ENCODE measurements around the gene MAU2. TPM values are rescaled to one million over a fixed set of nuclear protein-coding genes. Genes with fewer than 3 reads are reported as not detected.

Gene MAU2
- total and polyA plus RNA-seq, 10 of the 15 experiments (the other 5 are each of a cell fraction or from before 2014, with no cell fraction given): 1.8 to 47.2 (median 22.1) TPM

DNA sequence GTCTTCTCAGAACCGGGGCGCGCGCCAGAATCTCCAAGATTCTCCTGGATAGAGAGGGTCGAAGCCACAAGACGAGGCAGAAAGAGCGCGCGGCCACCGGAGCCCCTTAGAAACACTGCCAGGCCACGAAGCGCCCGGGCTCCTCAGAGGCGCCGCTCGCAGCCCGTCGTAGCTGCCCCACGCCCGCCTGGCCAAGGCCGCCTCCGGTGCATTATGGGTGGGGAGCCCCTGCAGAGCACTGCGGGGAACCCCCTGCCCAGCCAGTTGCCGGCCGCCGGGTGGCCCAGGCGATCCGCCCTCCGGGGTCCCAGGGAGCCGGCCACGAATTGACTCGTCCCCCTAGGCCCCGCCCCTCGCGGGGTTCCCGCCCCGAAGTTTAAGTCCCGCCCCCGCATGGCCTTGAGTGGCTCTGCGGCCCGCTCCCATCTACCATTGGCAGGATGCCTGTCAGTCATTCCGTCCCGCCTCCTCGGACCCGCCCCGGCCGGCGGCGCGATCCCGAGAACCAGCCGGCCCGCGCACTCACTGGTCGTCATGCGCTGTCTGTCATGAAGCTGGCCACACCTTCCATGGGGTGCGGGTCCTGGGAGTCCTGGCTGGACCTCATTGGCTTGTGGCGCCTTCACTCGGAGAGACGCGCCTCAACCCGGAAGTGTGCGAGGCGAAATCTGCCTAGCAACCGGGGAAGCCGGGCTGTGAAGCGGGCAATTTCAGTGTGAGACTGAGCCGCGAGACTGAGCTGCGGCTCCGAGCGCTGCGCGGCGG lies 64.7 kb downstream of the MAU2 start (continued):
- TF ChIP-seq POLR2AphosphoS5 (IDR thresholded peaks at IDR 0.05; ENCODE audit: low read length): peak; percentile 64
- TF ChIP-seq NFYA (IDR thresholded peaks at IDR 0.05; ENCODE audit: borderline replicate concordance, low read depth, low read length): peak; percentile 51; the same call in 1 of the 2 replicates
- TF ChIP-seq ZNF274 (IDR thresholded peaks at IDR 0.05; ENCODE audit: insufficient read depth, insufficient read length): no peak
- TF ChIP-seq, protein P1, sequence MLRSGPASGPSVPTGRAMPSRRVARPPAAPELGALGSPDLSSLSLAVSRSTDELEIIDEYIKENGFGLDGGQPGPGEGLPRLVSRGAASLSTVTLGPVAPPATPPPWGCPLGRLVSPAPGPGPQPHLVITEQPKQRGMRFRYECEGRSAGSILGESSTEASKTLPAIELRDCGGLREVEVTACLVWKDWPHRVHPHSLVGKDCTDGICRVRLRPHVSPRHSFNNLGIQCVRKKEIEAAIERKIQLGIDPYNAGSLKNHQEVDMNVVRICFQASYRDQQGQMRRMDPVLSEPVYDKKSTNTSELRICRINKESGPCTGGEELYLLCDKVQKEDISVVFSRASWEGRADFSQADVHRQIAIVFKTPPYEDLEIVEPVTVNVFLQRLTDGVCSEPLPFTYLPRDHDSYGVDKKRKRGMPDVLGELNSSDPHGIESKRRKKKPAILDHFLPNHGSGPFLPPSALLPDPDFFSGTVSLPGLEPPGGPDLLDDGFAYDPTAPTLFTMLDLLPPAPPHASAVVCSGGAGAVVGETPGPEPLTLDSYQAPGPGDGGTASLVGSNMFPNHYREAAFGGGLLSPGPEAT (IDR thresholded peaks at IDR 0.05; ENCODE audit: low read depth): no peak
- no peak for TF ChIP-seq SIX5 (IDR thresholded peaks at IDR 0.05; ENCODE audit: low read depth, low read length, severe bottlenecking)
- TF ChIP-seq RELA (IDR thresholded peaks at IDR 0.05; ENCODE audit: borderline replicate concordance, partially characterized antibody): peak; percentile 28
- TF ChIP-seq CHD1 (IDR thresholded peaks at IDR 0.05; ENCODE audit: low read depth, low read length): no peak
- no peak for TF ChIP-seq EED (IDR thresholded peaks at IDR 0.05; ENCODE audit: low read depth)
- peak; percentile 85 for TF ChIP-seq FOS (IDR thresholded peaks at IDR 0.05; ENCODE audit: borderline replicate concordance, extremely low read depth, insufficient read length)
- TF ChIP-seq, protein P2, sequence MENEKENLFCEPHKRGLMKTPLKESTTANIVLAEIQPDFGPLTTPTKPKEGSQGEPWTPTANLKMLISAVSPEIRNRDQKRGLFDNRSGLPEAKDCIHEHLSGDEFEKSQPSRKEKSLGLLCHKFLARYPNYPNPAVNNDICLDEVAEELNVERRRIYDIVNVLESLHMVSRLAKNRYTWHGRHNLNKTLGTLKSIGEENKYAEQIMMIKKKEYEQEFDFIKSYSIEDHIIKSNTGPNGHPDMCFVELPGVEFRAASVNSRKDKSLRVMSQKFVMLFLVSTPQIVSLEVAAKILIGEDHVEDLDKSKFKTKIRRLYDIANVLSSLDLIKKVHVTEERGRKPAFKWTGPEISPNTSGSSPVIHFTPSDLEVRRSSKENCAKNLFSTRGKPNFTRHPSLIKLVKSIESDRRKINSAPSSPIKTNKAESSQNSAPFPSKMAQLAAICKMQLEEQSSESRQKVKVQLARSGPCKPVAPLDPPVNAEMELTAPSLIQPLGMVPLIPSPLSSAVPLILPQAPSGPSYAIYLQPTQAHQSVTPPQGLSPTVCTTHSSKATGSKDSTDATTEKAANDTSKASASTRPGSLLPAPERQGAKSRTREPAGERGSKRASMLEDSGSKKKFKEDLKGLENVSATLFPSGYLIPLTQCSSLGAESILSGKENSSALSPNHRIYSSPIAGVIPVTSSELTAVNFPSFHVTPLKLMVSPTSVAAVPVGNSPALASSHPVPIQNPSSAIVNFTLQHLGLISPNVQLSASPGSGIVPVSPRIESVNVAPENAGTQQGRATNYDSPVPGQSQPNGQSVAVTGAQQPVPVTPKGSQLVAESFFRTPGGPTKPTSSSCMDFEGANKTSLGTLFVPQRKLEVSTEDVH (IDR thresholded peaks at IDR 0.05; ENCODE audit: low read depth, partially characterized antibody): no peak
- peak; percentile 90 for TF ChIP-seq CREM (IDR thresholded peaks at IDR 0.05; ENCODE audit: low read depth)
- TF ChIP-seq MTA2 (IDR thresholded peaks at IDR 0.05; ENCODE audit: low read depth): no peak
- TF ChIP-seq, protein P3, sequence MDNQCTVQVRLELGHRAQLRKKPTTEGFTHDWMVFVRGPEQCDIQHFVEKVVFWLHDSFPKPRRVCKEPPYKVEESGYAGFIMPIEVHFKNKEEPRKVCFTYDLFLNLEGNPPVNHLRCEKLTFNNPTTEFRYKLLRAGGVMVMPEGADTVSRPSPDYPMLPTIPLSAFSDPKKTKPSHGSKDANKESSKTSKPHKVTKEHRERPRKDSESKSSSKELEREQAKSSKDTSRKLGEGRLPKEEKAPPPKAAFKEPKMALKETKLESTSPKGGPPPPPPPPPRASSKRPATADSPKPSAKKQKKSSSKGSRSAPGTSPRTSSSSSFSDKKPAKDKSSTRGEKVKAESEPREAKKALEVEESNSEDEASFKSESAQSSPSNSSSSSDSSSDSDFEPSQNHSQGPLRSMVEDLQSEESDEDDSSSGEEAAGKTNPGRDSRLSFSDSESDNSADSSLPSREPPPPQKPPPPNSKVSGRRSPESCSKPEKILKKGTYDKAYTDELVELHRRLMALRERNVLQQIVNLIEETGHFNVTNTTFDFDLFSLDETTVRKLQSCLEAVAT (IDR thresholded peaks at IDR 0.05): no peak
- no peak for TF ChIP-seq ESRRA (IDR thresholded peaks at IDR 0.05; ENCODE audit: low read length)
- TF ChIP-seq SMAD1 (IDR thresholded peaks at IDR 0.05; ENCODE audit: low read depth, partially characterized antibody): no peak
- TF ChIP-seq YBX1 (IDR thresholded peaks at IDR 0.05): no peak
- TF ChIP-seq, protein P4, sequence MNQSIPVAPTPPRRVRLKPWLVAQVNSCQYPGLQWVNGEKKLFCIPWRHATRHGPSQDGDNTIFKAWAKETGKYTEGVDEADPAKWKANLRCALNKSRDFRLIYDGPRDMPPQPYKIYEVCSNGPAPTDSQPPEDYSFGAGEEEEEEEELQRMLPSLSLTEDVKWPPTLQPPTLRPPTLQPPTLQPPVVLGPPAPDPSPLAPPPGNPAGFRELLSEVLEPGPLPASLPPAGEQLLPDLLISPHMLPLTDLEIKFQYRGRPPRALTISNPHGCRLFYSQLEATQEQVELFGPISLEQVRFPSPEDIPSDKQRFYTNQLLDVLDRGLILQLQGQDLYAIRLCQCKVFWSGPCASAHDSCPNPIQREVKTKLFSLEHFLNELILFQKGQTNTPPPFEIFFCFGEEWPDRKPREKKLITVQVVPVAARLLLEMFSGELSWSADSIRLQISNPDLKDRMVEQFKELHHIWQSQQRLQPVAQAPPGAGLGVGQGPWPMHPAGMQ (IDR thresholded peaks at IDR 0.05; ENCODE audit: borderline replicate concordance): no peak
- TF ChIP-seq CBFB (IDR thresholded peaks at IDR 0.05; ENCODE audit: low read depth): no peak
- no peak for TF ChIP-seq BCL11A (IDR thresholded peaks at IDR 0.05; ENCODE audit: low read depth, low read length)
- TF ChIP-seq TCF7 (IDR thresholded peaks at IDR 0.05; ENCODE audit: borderline replicate concordance): no peak
- TF ChIP-seq, protein P5, sequence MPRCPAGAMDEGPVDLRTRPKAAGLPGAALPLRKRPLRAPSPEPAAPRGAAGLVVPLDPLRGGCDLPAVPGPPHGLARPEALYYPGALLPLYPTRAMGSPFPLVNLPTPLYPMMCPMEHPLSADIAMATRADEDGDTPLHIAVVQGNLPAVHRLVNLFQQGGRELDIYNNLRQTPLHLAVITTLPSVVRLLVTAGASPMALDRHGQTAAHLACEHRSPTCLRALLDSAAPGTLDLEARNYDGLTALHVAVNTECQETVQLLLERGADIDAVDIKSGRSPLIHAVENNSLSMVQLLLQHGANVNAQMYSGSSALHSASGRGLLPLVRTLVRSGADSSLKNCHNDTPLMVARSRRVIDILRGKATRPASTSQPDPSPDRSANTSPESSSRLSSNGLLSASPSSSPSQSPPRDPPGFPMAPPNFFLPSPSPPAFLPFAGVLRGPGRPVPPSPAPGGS (IDR thresholded peaks at IDR 0.05; ENCODE audit: borderline replicate concordance, insufficient read depth, low read depth, low read length, poor library complexity, severe bottlenecking): peak; percentile 21
- no peak for TF ChIP-seq NFIC (IDR thresholded peaks at IDR 0.05; ENCODE audit: low read depth, low read length)
- no peak for TF ChIP-seq RAD51 (IDR thresholded peaks at IDR 0.05)
